Liver (tissue), 9 donors: Measurements from ENCODE around the gene RPA4. TPM values are rescaled to one million over a fixed set of nuclear protein-coding genes. Genes with fewer than 3 reads are reported as not detected.

Experiments used
- DNase-seq: peaks from one replicate; pipeline ENCODE4 v3.0.0-alpha.2; 2017; ENCODE audit warnings: low spot score
- H3K27ac ChIP-seq, 2 donors: one replicate each; pipeline ENCODE4 v1.7.0; 2013; ENCODE audit warnings: inconsistent platforms in 2 of 2, low read length in 2 of 2, control low read depth in 1 of 2, low read depth in 1 of 2, mild to moderate bottlenecking in 1 of 2
- H3K27me3 ChIP-seq, 4 donors: one replicate each; pipeline versions ENCODE4 v1.6.1 to v1.7.0; 2013; ENCODE audit warnings: low read length in 3 of 4, inconsistent platforms in 1 of 4, mild to moderate bottlenecking in 1 of 4, moderate library complexity in 1 of 4; ENCODE audit not compliant: control insufficient read depth in 4 of 4, insufficient read depth in 4 of 4
- H3K36me3 ChIP-seq, 4 donors: one replicate each; pipeline versions ENCODE4 v1.6.1 to v1.7.0; 2013; ENCODE audit warnings: low read length in 3 of 4, mild to moderate bottlenecking in 3 of 4, low read depth in 1 of 4, moderate library complexity in 1 of 4; ENCODE audit not compliant: control insufficient read depth in 4 of 4, insufficient read depth in 3 of 4
- H3K4me1 ChIP-seq, 4 donors: one replicate each; pipeline versions ENCODE4 v1.6.1 to v1.7.0; 2013; ENCODE audit warnings: low read length in 3 of 4, mild to moderate bottlenecking in 3 of 4, moderate library complexity in 1 of 4; ENCODE audit not compliant: control insufficient read depth in 4 of 4, insufficient read depth in 4 of 4
- H3K4me3 ChIP-seq, 3 donors: one replicate each; pipeline versions ENCODE4 v1.6.1 to v1.7.0; 2013; ENCODE audit warnings: low read length in 3 of 3, control low read depth in 1 of 3, low read depth in 1 of 3, mild to moderate bottlenecking in 1 of 3
- H3K9ac ChIP-seq, 2 donors: one replicate each; pipeline ENCODE4 v1.7.0; 2013; ENCODE audit warnings: low read length in 2 of 2, mild to moderate bottlenecking in 2 of 2, moderate library complexity in 2 of 2, control low read depth in 1 of 2, low read depth in 1 of 2
- H3K9me3 ChIP-seq, 4 donors: one replicate each; pipeline versions ENCODE4 v1.6.1 to v1.7.0; 2013; ENCODE audit warnings: low read length in 3 of 4; ENCODE audit not compliant: control insufficient read depth in 4 of 4
- ATF3 ChIP-seq: IDR thresholded peaks from 2 replicates; pipeline ENCODE4 v1.6.1; 2016; ENCODE audit warnings: antibody characterized with exemption
- EGR1 ChIP-seq, 2 donors: IDR thresholded peaks; 2 replicates each; pipeline ENCODE4 v1.6.1; 2016 to 2018; ENCODE audit warnings: antibody characterized with exemption in 2 of 2, low read depth in 2 of 2
- FOXA1 ChIP-seq: IDR thresholded peaks from 2 replicates; pipeline ENCODE4 v1.6.1; 2016; ENCODE audit warnings: antibody characterized with exemption
- FOXA2 ChIP-seq: IDR thresholded peaks from 2 replicates; pipeline ENCODE4 v1.6.1; 2016; ENCODE audit warnings: antibody characterized with exemption
- GABPA ChIP-seq, 2 donors: IDR thresholded peaks in 1 of 2; conservative IDR thresholded peaks in 1 of 2; 2 replicates each; pipeline ENCODE4 v1.6.1; 2016; ENCODE audit warnings: antibody characterized with exemption in 2 of 2, mild to moderate bottlenecking in 1 of 2, moderate library complexity in 1 of 2
- HNF4A ChIP-seq, 2 donors: conservative IDR thresholded peaks; 2 replicates each; pipeline ENCODE4 v1.6.1; 2016; ENCODE audit warnings: antibody characterized with exemption in 2 of 2, mild to moderate bottlenecking in 2 of 2
- HNF4G ChIP-seq: IDR thresholded peaks from 2 replicates; pipeline ENCODE4 v1.6.1; 2016; ENCODE audit warnings: antibody characterized with exemption
- MAX ChIP-seq: IDR thresholded peaks from 2 replicates; pipeline ENCODE4 v1.6.1; 2016; ENCODE audit warnings: antibody characterized with exemption
- NR2F2 ChIP-seq: IDR thresholded peaks from 2 replicates; pipeline ENCODE4 v1.6.1; 2016; ENCODE audit warnings: antibody characterized with exemption
- RAD21 ChIP-seq, 2 donors: IDR thresholded peaks; 2 replicates each; pipeline ENCODE4 v1.6.1; 2016; ENCODE audit warnings: antibody characterized with exemption in 2 of 2, mild to moderate bottlenecking in 2 of 2
- RXRA ChIP-seq, 2 donors: IDR thresholded peaks; 2 replicates each; pipeline ENCODE4 v1.6.1; 2017 to 2018; ENCODE audit warnings: antibody characterized with exemption in 2 of 2, mild to moderate bottlenecking in 1 of 2
- YY1 ChIP-seq: IDR thresholded peaks from 2 replicates; pipeline ENCODE4 v1.6.1; 2016; ENCODE audit warnings: antibody characterized with exemption, mild to moderate bottlenecking
- ZBTB33 ChIP-seq: IDR thresholded peaks from 2 replicates; pipeline ENCODE4 v1.6.1; 2016; ENCODE audit warnings: antibody characterized with exemption
- WGBS: extraction: QIAGEN DNeasy Blood & Tissue Kit; methylation state at CpG from one replicate; pipeline ENCODE4 v1.1.7; 2013; 5-methylcytosine and 5-hydroxymethylcytosine counted together
- polyA plus RNA-seq, 2 donors: library from polyadenylated mRNA; stranded (reverse) in 1 of 2; unstranded in 1 of 2; fragments of 200-250 nt in 1 of 2; fragments of >200 nt in 1 of 2; fragmentation: Nextera tagmentation in 1 of 2; extraction: Ambion mirVana in 1 of 2; gene quantifications; one replicate each; pipeline versions ENCODE4 v1.2.1 to v1.2.3, GENCODE V29; 2013 to 2015
- total RNA-seq, 2 donors: library from RNA; depleted of rRNA; stranded (reverse); fragments of >200 nt; gene quantifications; one replicate each; pipeline ENCODE4 v1.2.3, GENCODE V29; 2014
- TF ChIP-seq, protein P1 (sequence below): fragments of 150-350 bp; IDR thresholded peaks from 2 replicates; pipeline ENCODE4 v1.5.1; 2017; ENCODE audit warnings: improper control_type of control experiment, low read depth, low read length; ENCODE audit not compliant: missing input control
- TF ChIP-seq, protein P2 (sequence below): IDR thresholded peaks from 2 replicates; pipeline ENCODE4 v1.6.1; 2016; ENCODE audit warnings: antibody characterized with exemption, mild to moderate bottlenecking
- donor health status: healthy.
- donor health status: healthy.
- donor health status: healthy.
- donor health status: healthy.
- donor health status: healthy.

Gene RPA4
- total and polyA plus RNA-seq, 4 donors: 0.03 to 2.5 (median 0.79) TPM

GRCh38 chrX:96906741-96907140 lies 23.0 kb downstream of the RPA4 start:
- no peak overlapping the region for H3K27ac ChIP-seq
- H3K9me3 ChIP-seq: no peaks in the 10 kb centered on the region
- H3K4me3 ChIP-seq: no peak overlapping the region
- TF ChIP-seq HNF4G (no peak), GABPA (IDR thresholded peaks at IDR 0.05 in 1 of 2, conservative IDR thresholded peaks at IDR 0.05 in 1 of 2) (no peak), ATF3 (no peak), YY1 (no peak)
- H3K9ac ChIP-seq: no peak overlapping the region
- DNase-seq: no peak
- 97% methylated on average over 2 of the region's 2 CpGs for WGBS
- H3K4me1 ChIP-seq: peaks cover 0 to 3% (median 0%) of the 10 kb centered on the region in 4 donors
- no peaks in the 10 kb centered on the region for H3K36me3 ChIP-seq
- H3K27me3 ChIP-seq: peaks cover 0 to 3% (median 0%) of the 10 kb centered on the region in 4 donors

GRCh38 chrX:96907516-96908272 lies 24.0 kb downstream of the RPA4 start:
- WGBS: 78% methylated on average over 3 of the region's 3 CpGs
- Histone ChIP-seq H3K9ac (no peak overlapping the region), H3K4me1 (peaks cover 0 to 3% (median 0%) of the 10 kb centered on the region in 4 donors), H3K9me3 (no peaks in the 10 kb centered on the region), H3K27ac (no peak overlapping the region), H3K4me3 (no peak overlapping the region), H3K27me3 (peaks cover 0 to 3% (median 0%) of the 10 kb centered on the region in 4 donors), H3K36me3 (no peaks in the 10 kb centered on the region)
- TF ChIP-seq GABPA (IDR thresholded peaks at IDR 0.05 in 1 of 2, conservative IDR thresholded peaks at IDR 0.05 in 1 of 2) (no peak), RAD21 (IDR thresholded peaks at IDR 0.05) (no peak), HNF4A (conservative IDR thresholded peaks at IDR 0.05) (no peak), YY1 (no peak), ZBTB33 (no peak)
- TF ChIP-seq, protein P1, sequence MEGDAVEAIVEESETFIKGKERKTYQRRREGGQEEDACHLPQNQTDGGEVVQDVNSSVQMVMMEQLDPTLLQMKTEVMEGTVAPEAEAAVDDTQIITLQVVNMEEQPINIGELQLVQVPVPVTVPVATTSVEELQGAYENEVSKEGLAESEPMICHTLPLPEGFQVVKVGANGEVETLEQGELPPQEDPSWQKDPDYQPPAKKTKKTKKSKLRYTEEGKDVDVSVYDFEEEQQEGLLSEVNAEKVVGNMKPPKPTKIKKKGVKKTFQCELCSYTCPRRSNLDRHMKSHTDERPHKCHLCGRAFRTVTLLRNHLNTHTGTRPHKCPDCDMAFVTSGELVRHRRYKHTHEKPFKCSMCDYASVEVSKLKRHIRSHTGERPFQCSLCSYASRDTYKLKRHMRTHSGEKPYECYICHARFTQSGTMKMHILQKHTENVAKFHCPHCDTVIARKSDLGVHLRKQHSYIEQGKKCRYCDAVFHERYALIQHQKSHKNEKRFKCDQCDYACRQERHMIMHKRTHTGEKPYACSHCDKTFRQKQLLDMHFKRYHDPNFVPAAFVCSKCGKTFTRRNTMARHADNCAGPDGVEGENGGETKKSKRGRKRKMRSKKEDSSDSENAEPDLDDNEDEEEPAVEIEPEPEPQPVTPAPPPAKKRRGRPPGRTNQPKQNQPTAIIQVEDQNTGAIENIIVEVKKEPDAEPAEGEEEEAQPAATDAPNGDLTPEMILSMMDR: no peak
- DNase-seq: no peak

DNA sequence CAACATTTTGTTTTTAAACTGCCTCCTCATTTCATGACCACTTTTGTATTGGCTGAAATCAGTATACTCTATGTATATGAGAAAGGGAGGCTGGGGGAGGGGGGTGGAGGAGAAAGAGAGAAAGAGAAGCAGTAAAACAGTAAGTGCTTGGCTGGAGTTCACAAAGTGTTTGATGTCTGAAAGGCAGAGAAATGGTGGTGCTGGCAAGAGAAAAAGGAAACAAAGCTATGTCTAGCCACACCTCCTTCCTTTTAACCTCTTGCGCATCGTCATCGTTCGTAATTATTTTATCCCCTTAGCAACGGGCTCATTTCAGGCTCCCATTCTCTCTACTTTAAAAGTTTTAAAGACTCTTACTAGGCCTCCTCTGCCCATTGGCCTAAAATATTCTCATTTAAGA lies 25.6 kb downstream of the RPA4 start:
- Histone ChIP-seq H3K9ac (no peak overlapping the region), H3K4me1 (peaks cover 0 to 3% (median 0%) of the 10 kb centered on the region in 4 donors), H3K9me3 (no peaks in the 10 kb centered on the region), H3K36me3 (no peaks in the 10 kb centered on the region), H3K27me3 (no peaks in the 10 kb centered on the region), H3K27ac (no peak overlapping the region), H3K4me3 (no peak overlapping the region)
- 94% methylated on average over 5 of the region's 5 CpGs for WGBS
- TF ChIP-seq, protein P1: no peak
- TF ChIP-seq RAD21 (IDR thresholded peaks at IDR 0.05): no peak
- TF ChIP-seq ATF3: no peak
- TF ChIP-seq, protein P2, sequence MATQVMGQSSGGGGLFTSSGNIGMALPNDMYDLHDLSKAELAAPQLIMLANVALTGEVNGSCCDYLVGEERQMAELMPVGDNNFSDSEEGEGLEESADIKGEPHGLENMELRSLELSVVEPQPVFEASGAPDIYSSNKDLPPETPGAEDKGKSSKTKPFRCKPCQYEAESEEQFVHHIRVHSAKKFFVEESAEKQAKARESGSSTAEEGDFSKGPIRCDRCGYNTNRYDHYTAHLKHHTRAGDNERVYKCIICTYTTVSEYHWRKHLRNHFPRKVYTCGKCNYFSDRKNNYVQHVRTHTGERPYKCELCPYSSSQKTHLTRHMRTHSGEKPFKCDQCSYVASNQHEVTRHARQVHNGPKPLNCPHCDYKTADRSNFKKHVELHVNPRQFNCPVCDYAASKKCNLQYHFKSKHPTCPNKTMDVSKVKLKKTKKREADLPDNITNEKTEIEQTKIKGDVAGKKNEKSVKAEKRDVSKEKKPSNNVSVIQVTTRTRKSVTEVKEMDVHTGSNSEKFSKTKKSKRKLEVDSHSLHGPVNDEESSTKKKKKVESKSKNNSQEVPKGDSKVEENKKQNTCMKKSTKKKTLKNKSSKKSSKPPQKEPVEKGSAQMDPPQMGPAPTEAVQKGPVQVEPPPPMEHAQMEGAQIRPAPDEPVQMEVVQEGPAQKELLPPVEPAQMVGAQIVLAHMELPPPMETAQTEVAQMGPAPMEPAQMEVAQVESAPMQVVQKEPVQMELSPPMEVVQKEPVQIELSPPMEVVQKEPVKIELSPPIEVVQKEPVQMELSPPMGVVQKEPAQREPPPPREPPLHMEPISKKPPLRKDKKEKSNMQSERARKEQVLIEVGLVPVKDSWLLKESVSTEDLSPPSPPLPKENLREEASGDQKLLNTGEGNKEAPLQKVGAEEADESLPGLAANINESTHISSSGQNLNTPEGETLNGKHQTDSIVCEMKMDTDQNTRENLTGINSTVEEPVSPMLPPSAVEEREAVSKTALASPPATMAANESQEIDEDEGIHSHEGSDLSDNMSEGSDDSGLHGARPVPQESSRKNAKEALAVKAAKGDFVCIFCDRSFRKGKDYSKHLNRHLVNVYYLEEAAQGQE: no peak
- no peak for TF ChIP-seq HNF4A (conservative IDR thresholded peaks at IDR 0.05)
- TF ChIP-seq HNF4G: no peak
- TF ChIP-seq RXRA (IDR thresholded peaks at IDR 0.05): no peak
- TF ChIP-seq EGR1 (IDR thresholded peaks at IDR 0.05; ENCODE audit: low read depth in 2 of 2): no peak
- TF ChIP-seq YY1: no peak
- no peak for TF ChIP-seq GABPA (IDR thresholded peaks at IDR 0.05 in 1 of 2, conservative IDR thresholded peaks at IDR 0.05 in 1 of 2)
- no peak for TF ChIP-seq NR2F2
- no peak for TF ChIP-seq MAX
- no peak for TF ChIP-seq FOXA1
- TF ChIP-seq FOXA2: no peak
- DNase-seq: no peak
